ENCODE data around the gene ITGAL.

GRCh38 chr16:30478766-30479478, 6.4 kb downstream of the ITGAL start:
- no peak for TF ChIP-seq CTCF (IDR thresholded peaks at IDR 0.05; ENCODE audit: low read depth, low read length)
- no peak for TF ChIP-seq EZH2phosphoT487 (IDR thresholded peaks at IDR 0.05; ENCODE audit: low read depth)

Measured in OCI-LY3 (cell line).